Natural killer cell (primary cell): ENCODE data around the gene TNP1. TPM values are rescaled to one million over a fixed set of nuclear protein-coding genes. Genes with fewer than 3 reads are reported as not detected.

ENCODE experiments used
- ATAC-seq, 3 donors: fragments of 150-1000 bp in 2 of 3; fragments of 200-7000 bp in 1 of 3; cut with Tn5 transposase; 1 replicate in 1 of 3; 2 replicates in 2 of 3; pipeline ENCODE4 v1.10.0; 2021; ENCODE audit warnings: mild to moderate bottlenecking in 2 of 3, moderate library complexity in 2 of 3
- DNase-seq, 2 donors: peaks; one replicate each; pipeline versions ENCODE4 v3.0.0 to v3.0.0-alpha.2; 2013 to 2021; ENCODE audit warnings: mixed read lengths in 1 of 2
- H3K27ac ChIP-seq: one replicate; pipeline ENCODE4 v1.5.1; 2013; ENCODE audit warnings: mild to moderate bottlenecking, low read length
- H3K27me3 ChIP-seq: one replicate; pipeline ENCODE4 v1.6.1; 2013; ENCODE audit warnings: low read length; ENCODE audit not compliant: control insufficient read depth, insufficient read depth
- H3K36me3 ChIP-seq: one replicate; pipeline ENCODE4 v1.6.1; 2013; ENCODE audit warnings: low read length; ENCODE audit not compliant: control insufficient read depth, insufficient read depth
- H3K4me1 ChIP-seq: one replicate; pipeline ENCODE4 v1.6.1; 2013; ENCODE audit warnings: low read length; ENCODE audit not compliant: control insufficient read depth, insufficient read depth
- H3K4me3 ChIP-seq: one replicate; pipeline ENCODE4 v1.5.1; 2013; ENCODE audit warnings: low read length
- H3K9me3 ChIP-seq: one replicate; pipeline ENCODE4 v1.6.1; 2013; ENCODE audit warnings: low read length; ENCODE audit not compliant: control insufficient read depth, insufficient read depth
- H3K27ac Mint-ChIP-seq, 2 donors: one replicate each; pipeline ENCODE4 v1.8.0; 2022; ENCODE audit warnings: mild to moderate bottlenecking in 2 of 2, mixed read lengths in 2 of 2, moderate library complexity in 1 of 2
- H3K27me3 Mint-ChIP-seq, 2 donors: one replicate each; pipeline ENCODE4 v1.8.0; 2022; ENCODE audit warnings: low read depth in 2 of 2, mixed read lengths in 2 of 2
- H3K36me3 Mint-ChIP-seq: one replicate; pipeline ENCODE4 v1.8.0; 2022; ENCODE audit warnings: mixed read lengths
- H3K4me1 Mint-ChIP-seq, 2 donors: one replicate each; pipeline ENCODE4 v1.8.0; 2022; ENCODE audit warnings: mixed read lengths in 2 of 2
- H3K4me3 Mint-ChIP-seq: one replicate; pipeline ENCODE4 v1.8.0; 2022; ENCODE audit warnings: mild to moderate bottlenecking, moderate library complexity, mixed read lengths
- H3K9me3 Mint-ChIP-seq, 2 donors: one replicate each; pipeline ENCODE4 v1.8.0; 2022; ENCODE audit warnings: mixed read lengths in 2 of 2
- WGBS: methylation state at CpG from one replicate; pipeline ENCODE4 v1.1.7; 2013; ENCODE audit warnings: missing lambda C conversion rate; ENCODE audit not compliant: insufficient coverage; 5-methylcytosine and 5-hydroxymethylcytosine counted together
- intact Hi-C: fragments of 100-400 bp; cut with micrococcal nuclease; formaldehyde crosslinking; loops from one replicate; pipeline ENCODE4 v1.14.2; 2022
- total RNA-seq, 4 donors: library from RNA; stranded (reverse); fragments of 120-200 nt in 1 of 4; gene quantifications; one replicate each; pipeline versions ENCODE4 v1.2.3 to v1.2.4, GENCODE V29; 2013 to 2022
- TF ChIP-seq, protein P1 (sequence below): fragments of 200-600 bp; IDR thresholded peaks from one replicate; pipeline ENCODE4 v1.8.0; 2022; ENCODE audit warnings: antibody characterized with exemption

Gene TNP1, protein sequence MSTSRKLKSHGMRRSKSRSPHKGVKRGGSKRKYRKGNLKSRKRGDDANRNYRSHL
- total RNA-seq, result not detected
- total RNA-seq (2013), result not detected

DNA sequence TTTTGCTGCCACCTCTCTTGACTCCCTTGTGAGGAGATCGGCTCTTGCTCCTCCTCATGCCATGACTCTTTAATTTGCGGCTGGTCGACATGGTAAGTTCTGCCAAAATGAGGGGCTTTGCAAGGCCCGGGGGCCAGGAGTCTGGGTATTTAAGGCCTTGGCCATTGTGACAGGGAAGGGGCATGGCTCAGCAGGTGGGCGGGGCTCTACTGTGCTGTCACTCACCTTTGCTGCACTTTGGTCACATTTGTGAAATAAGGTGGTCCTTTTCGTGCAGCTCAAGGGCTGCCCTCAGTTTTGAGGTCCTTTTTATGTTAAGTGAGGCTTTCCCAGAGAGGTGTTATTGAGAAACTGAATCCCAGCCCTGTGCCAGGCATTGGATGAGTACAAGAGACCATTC lies at the start of gene TNP1:
Gene TNP1 (minus strand): TSS at position 121 of the 400 bp plus-strand sequence. CDS start 30 bp downstream, at position 91.
- ATAC-seq (no peak), DNase-seq (no peak)
- Histone ChIP-seq H3K36me3 (no peaks in the 10 kb centered on the region), H3K4me3 (no peak within 1 kb of the TSS), H3K27me3 (no peaks in the 10 kb centered on the region), H3K9me3 (no peaks in the 10 kb centered on the region), H3K4me1 (peaks cover 22% of the 10 kb centered on the region), H3K27ac (no peak within 1 kb of the TSS)
- H3K4me1 Mint-ChIP-seq, result peaks cover 30 to 36% of the 10 kb centered on the region in 2 donors
- H3K27ac Mint-ChIP-seq, result peak within 1 kb of the TSS; percentile 24 to 89
- H3K36me3 Mint-ChIP-seq, result no peaks in the 10 kb centered on the region
- H3K9me3 Mint-ChIP-seq, result no peaks in the 10 kb centered on the region
- intact Hi-C loops, result no loop called here
- no peak within 1 kb of the TSS for H3K4me3 Mint-ChIP-seq
- 92% methylated on average over 6 of the region's 6 CpGs for WGBS
- peaks cover 0 to 2% of the 10 kb centered on the region in 2 donors for H3K27me3 Mint-ChIP-seq
- TF ChIP-seq, protein P1, sequence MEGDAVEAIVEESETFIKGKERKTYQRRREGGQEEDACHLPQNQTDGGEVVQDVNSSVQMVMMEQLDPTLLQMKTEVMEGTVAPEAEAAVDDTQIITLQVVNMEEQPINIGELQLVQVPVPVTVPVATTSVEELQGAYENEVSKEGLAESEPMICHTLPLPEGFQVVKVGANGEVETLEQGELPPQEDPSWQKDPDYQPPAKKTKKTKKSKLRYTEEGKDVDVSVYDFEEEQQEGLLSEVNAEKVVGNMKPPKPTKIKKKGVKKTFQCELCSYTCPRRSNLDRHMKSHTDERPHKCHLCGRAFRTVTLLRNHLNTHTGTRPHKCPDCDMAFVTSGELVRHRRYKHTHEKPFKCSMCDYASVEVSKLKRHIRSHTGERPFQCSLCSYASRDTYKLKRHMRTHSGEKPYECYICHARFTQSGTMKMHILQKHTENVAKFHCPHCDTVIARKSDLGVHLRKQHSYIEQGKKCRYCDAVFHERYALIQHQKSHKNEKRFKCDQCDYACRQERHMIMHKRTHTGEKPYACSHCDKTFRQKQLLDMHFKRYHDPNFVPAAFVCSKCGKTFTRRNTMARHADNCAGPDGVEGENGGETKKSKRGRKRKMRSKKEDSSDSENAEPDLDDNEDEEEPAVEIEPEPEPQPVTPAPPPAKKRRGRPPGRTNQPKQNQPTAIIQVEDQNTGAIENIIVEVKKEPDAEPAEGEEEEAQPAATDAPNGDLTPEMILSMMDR, result no peak

DNA sequence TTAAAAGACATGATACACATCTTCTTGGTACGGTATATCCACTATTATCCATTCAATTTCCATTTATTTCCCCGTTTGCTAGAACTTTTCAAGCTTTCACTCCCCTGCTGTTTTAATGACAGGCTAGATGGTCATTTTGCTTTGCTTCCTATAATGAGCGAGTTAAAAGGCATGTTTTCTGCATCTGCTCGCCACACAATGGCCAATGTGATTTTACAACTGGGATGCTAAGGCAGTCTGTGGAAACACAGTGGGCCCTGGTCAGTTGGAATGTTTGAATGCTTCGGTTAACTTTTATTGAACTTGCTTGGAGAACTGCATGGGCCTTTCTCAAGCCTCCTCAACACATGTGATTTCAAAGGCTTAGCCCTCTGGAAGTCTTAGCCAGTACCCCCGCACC lies 48.4 kb upstream of the TNP1 start:
- no peaks in the 10 kb centered on the region for H3K9me3 ChIP-seq
- peaks cover 0 to 3% of the 10 kb centered on the region in 2 donors for H3K27me3 Mint-ChIP-seq
- no peak for DNase-seq
- no peaks in the 10 kb centered on the region for H3K4me1 Mint-ChIP-seq
- no peaks in the 10 kb centered on the region for H3K36me3 ChIP-seq
- WGBS, result 96% methylated on average over 6 of the region's 6 CpGs
- no peaks in the 10 kb centered on the region for H3K27me3 ChIP-seq
- H3K4me3 ChIP-seq, result no peak overlapping the region
- no peaks in the 10 kb centered on the region for H3K4me1 ChIP-seq
- TF ChIP-seq, protein P1, result no peak
- peaks cover 5% of the 10 kb centered on the region for H3K36me3 Mint-ChIP-seq
- no peak overlapping the region for H3K4me3 Mint-ChIP-seq
- no peak overlapping the region for H3K27ac Mint-ChIP-seq
- no peak for ATAC-seq
- intact Hi-C loops, result no loop called here
- H3K27ac ChIP-seq, result no peak overlapping the region
- peaks cover 2% of the 10 kb centered on the region in 2 donors for H3K9me3 Mint-ChIP-seq

DNA sequence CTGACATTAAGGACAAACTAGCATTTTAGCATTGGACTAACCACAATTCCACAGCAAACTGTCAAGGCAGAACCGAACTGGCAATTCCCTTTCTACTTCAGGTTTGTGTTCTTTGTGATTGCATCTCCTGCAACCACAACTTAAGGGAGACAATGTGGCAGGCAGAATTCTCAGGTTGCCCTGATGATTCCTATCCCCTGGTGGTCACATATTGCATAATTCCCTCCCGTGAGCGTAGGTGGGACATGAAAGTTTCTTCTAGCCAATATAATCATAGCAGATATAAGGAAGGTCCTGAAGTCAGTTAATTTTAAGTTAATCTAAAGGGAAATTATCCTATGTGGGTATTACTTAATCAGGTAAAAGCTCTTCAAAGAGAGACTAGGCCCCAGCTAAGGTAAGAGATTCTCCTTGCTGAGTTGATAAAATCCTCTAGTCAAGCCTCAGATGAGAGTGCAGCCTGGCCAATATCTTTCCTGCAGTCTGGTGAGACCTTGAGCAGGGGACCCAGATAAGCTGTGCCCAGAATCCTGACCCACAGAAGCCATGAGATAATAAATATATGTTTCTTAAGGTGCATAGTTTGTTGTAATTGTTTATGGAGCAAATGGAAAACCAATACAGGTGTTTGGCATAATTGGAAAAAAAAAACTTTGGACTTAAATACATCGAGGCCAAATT lies 45.9 kb upstream of the TNP1 start:
- Mint-ChIP-seq H3K4me1 (no peaks in the 10 kb centered on the region), H3K4me3 (no peak overlapping the region), H3K36me3 (peaks cover 5% of the 10 kb centered on the region), H3K27ac (no peak overlapping the region), H3K9me3 (peaks cover 4 to 8% of the 10 kb centered on the region in 2 donors), H3K27me3 (no peaks in the 10 kb centered on the region)
- H3K4me1 ChIP-seq, result no peaks in the 10 kb centered on the region
- no peaks in the 10 kb centered on the region for H3K36me3 ChIP-seq
- peaks cover 10% of the 10 kb centered on the region for H3K9me3 ChIP-seq
- H3K27me3 ChIP-seq, result no peaks in the 10 kb centered on the region
- WGBS, result 62% methylated on average over 1 of the region's 4 CpGs
- H3K4me3 ChIP-seq, result no peak overlapping the region
- intact Hi-C loops, result no loop called here
- DNase-seq (no peak), ATAC-seq (no peak)
- H3K27ac ChIP-seq, result no peak overlapping the region
- TF ChIP-seq, protein P1, result no peak

DNA sequence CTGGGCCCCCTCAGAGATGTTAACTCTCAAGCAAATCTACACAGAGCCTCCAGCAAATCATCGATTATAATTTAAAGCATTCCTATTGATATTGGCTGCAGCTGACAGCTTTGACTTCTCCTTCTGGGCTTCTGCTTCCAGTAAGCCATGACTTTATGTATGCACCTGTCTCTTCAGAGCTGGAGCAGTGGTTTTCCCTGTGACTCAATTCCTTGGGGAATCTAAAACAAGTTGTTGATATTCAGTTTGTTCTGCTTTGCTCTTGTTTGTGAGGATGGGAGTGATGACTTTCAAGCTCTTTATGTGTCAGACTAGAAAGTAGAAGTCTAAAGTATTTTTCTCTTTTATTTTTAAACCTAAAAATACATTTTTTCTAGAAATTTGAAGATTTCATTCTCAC lies 45.1 kb upstream of the TNP1 start:
- intact Hi-C loops, result no loop called here

More for the DNA sequence above, 45.1 kb upstream of the TNP1 start:
- Mint-ChIP-seq H3K27me3 (peaks cover 0 to 2% of the 10 kb centered on the region in 2 donors), H3K4me1 (no peaks in the 10 kb centered on the region), H3K27ac (no peak overlapping the region), H3K4me3 (no peak overlapping the region), H3K36me3 (peaks cover 5% of the 10 kb centered on the region), H3K9me3 (peaks cover 4 to 8% of the 10 kb centered on the region in 2 donors)
- peaks cover 13% of the 10 kb centered on the region for H3K9me3 ChIP-seq
- H3K27ac ChIP-seq, result no peak overlapping the region
- no peaks in the 10 kb centered on the region for H3K4me1 ChIP-seq
- WGBS, result 94% methylated on average over 1 of the region's 1 CpG
- H3K36me3 ChIP-seq, result no peaks in the 10 kb centered on the region
- H3K4me3 ChIP-seq, result no peak overlapping the region
- H3K27me3 ChIP-seq, result no peaks in the 10 kb centered on the region
- no peak for DNase-seq
- TF ChIP-seq, protein P1, result no peak
- ATAC-seq, result no peak
